ENCODE data around the gene ANO9.

The ANO9 gene

DNA sequence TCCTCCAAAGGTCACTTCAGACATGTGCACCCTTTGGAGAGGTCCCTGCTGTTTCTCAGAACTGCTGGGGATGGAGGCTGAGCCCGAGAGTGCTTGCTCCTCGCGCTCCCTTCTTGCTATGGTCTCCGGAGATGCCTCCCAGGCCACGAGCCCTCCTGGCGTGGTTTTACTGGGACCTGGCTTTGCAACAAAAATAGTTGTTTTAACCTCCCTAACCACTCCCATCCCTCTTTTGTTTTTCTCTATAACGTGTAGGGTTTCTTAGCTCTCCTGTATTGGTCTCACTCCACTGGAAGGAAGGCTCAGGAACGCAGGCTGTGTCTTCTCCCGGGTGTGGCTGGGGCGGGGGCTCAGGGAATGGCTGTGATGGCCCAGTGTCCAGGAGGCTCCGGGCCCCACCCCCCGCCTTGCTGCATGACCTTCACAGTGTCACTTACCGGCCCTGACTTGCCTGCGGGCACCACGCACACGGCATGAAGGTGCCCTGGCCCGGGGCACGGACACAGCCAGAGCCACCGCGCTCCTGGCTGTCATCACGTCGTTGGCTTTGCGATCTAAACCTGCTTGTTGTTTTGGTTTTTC is 13.8 kb upstream of the ANO9 start:
- TF ChIP-seq, protein P1, sequence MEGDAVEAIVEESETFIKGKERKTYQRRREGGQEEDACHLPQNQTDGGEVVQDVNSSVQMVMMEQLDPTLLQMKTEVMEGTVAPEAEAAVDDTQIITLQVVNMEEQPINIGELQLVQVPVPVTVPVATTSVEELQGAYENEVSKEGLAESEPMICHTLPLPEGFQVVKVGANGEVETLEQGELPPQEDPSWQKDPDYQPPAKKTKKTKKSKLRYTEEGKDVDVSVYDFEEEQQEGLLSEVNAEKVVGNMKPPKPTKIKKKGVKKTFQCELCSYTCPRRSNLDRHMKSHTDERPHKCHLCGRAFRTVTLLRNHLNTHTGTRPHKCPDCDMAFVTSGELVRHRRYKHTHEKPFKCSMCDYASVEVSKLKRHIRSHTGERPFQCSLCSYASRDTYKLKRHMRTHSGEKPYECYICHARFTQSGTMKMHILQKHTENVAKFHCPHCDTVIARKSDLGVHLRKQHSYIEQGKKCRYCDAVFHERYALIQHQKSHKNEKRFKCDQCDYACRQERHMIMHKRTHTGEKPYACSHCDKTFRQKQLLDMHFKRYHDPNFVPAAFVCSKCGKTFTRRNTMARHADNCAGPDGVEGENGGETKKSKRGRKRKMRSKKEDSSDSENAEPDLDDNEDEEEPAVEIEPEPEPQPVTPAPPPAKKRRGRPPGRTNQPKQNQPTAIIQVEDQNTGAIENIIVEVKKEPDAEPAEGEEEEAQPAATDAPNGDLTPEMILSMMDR (conservative IDR thresholded peaks at IDR 0.05) = no peak
- TF ChIP-seq ZFX (IDR thresholded peaks at IDR 0.05) = no peak
- H3K27ac ChIP-seq = no peak overlapping the region

DNA sequence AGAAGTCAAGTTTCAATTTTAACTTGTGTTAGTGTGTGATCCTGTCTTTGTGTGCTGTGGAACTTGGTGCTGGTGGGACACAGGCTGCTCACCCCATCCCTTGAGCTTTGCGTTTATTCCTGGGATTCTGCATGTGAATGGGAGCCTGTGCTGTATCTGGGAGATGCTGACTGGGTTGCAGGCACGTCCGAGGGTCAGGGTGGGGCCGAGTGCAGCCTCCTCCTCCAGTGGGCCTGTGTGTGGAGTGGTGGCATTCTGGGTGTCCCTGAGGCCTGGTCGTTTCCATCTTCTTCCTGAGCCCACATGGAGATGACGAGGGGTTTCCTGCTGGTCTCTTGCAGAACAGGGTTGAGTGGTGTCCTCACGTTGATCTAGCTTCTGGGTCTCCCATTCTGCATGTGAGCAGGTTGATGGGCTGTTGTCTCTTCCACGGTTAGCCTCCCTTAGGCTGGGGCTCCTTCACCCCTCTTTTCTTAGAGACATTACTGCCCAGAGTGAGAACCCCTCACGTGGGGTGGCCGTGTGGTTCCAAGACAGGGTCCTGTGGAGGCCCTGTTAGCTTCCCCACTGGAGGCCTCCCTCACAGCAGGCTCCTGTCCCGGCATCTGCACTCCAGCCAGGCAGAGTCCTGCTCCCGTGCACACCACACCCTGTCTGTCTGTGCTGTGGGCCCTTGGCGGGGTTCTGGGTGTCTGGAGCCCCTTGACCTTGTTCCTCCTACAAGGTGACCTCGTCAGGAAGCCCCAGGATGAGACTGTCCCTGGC is 13.2 kb upstream of the ANO9 start:
- no peak overlapping the region for H3K27ac ChIP-seq
- no peak for TF ChIP-seq ZFX (IDR thresholded peaks at IDR 0.05)

DNA sequence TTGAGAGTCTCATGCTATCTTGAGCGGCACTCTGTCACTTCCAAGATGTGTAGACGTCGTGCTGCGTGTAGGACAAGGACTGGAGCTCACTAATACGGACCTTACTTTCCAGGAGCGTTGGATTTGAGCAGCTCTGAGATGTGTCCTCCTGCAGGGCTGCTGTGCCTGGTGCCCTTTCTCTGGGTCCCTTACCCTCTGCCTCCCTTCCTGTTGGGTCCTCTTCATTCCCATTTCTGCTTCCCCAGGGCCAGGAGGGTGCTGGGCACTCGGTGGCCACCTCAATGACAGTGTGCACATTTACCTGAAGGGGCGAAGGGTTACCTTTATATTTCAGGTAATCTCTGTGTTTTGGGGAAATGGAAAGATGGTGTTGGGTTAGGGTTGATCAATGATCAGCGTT is 12.2 kb upstream of the ANO9 start:
- TF ChIP-seq ZFX (IDR thresholded peaks at IDR 0.05) = no peak
- TF ChIP-seq, protein P1 (conservative IDR thresholded peaks at IDR 0.05) = no peak
- no peak overlapping the region for H3K27ac ChIP-seq

DNA sequence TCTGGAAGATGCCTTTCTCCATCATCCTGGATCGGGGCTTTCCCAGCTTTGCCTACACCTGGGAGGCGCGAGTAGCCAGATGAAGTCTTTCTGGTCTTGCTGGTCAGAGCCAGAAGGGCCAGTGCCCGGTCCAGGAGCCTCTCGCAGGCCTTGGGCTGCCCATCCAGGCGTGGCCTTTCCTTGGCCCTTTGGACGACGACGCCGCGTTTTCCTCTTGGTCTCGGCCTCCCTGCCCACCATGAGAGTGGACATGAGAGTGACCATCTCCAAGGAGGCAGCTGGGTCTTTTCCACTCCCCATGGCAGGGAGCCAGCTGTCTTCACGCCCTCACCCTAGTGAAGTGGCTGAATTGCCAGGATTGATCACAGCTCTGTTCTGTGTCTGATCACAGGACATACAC is 11.8 kb upstream of the ANO9 start:
- H3K27ac ChIP-seq = no peak overlapping the region
- no peak for TF ChIP-seq ZFX (IDR thresholded peaks at IDR 0.05)
- TF ChIP-seq, protein P1 (conservative IDR thresholded peaks at IDR 0.05) = no peak

DNA sequence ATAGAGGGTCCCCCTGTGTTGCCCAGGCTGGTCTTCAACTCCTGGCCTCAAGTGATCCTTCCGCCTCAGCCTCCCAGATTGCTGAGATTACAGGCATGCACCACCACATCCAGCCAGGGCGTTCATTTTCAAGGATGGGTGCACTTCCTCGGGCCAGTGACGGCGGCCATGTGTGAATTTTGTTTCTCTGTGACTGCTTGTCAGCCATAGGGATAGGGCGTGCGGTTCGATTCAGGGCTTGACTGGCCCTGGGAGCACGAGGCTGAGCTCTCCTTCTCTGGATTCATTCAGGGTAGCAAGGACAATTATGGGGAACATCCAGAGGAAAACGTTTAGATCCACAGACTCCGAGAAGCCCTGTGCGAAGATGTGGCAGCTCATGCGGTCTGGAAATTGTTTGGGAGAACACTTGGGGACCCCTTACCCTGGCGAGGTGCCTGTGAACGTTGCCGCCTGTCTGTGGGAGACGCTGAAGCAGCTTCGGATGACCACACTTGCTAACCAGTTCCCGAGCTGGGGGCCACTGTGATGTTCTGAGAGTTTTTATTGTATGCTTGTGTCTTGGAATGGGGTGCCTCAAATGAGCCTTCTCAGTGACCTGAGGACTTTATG is 11.2 kb upstream of the ANO9 start:
- H3K27ac ChIP-seq = no peak overlapping the region
- no peak for TF ChIP-seq ZFX (IDR thresholded peaks at IDR 0.05)
- TF ChIP-seq, protein P1 (conservative IDR thresholded peaks at IDR 0.05) = no peak

DNA sequence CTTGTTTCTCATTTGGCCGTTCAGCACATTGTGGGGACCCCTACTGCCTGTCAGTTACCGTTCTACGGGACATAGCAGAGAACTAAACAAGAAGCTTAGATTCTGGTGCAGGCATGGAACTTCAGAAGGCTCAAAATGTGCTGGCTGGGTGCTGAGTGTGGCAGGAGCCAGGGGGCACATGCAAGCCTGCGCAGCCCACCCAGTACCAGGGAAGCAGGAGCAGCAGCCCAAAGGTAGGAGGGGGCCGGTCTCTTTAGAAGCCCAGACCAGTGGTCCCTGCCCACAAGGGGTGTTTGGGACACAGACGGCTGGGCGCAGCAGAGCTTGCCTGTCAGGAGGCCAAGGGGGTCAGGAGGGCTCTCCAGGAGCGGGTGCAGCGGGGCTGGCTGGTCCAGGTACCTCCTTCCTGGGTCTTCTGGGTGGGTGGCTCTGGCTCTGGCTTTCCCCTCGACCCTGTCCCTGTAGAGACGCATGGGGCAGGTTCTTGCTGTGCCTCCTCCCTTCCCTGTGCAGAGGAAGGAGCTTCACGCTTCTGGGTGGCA is 10.5 kb upstream of the ANO9 start:
- no peak for TF ChIP-seq ZFX (IDR thresholded peaks at IDR 0.05)
- TF ChIP-seq, protein P1 (conservative IDR thresholded peaks at IDR 0.05) = no peak
- H3K27ac ChIP-seq = no peak overlapping the region

DNA sequence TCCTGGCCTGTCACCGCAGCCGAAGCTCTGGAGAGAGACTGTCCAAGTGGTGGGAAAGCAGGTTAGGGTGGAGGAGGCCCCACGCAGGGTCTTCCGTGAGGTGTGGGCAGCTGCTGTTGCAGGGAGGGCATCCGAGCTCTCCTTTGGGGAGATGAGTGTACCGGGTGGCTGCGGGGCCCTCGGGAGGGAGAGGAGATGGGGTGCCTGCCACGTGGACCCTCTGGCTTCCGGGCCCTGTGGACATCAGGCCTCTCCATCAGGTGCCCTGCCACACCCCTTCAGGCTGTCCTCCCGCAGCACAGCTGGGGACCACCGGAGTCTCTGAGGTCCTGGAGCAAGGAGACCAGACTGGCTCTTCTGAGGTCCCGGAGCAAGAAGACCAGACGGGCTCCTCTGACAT is 9.9 kb upstream of the ANO9 start:
- TF ChIP-seq, protein P1 (conservative IDR thresholded peaks at IDR 0.05) = no peak
- TF ChIP-seq ZFX (IDR thresholded peaks at IDR 0.05) = no peak
- H3K27ac ChIP-seq = peak overlapping the region; percentile 85; the same call in 1 of the 2 replicates
